ENCODE results near the gene GEN1.

GEN1 gene

DNA sequence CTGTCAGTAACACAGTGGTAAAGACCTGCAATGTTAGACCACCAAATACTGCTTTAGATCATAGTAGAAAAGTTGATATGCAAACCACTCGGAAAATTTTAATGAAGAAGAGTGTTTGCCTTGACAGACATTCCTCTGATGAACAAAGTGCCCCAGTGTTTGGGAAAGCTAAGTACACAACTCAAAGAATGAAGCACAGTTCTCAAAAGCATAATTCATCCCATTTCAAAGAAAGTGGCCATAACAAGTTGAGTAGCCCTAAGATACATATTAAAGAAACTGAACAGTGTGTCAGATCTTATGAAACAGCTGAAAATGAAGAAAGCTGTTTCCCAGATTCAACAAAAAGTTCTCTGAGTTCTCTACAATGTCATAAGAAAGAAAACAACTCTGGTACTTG is 27.5 kb downstream of the GEN1 start:
- DNase-seq (ENCODE audit: low read depth) = no peak
- H3K4me3 ChIP-seq (replicated peaks; ENCODE audit: low read depth, low read length) = no peak overlapping the region
- TF ChIP-seq, protein P1, sequence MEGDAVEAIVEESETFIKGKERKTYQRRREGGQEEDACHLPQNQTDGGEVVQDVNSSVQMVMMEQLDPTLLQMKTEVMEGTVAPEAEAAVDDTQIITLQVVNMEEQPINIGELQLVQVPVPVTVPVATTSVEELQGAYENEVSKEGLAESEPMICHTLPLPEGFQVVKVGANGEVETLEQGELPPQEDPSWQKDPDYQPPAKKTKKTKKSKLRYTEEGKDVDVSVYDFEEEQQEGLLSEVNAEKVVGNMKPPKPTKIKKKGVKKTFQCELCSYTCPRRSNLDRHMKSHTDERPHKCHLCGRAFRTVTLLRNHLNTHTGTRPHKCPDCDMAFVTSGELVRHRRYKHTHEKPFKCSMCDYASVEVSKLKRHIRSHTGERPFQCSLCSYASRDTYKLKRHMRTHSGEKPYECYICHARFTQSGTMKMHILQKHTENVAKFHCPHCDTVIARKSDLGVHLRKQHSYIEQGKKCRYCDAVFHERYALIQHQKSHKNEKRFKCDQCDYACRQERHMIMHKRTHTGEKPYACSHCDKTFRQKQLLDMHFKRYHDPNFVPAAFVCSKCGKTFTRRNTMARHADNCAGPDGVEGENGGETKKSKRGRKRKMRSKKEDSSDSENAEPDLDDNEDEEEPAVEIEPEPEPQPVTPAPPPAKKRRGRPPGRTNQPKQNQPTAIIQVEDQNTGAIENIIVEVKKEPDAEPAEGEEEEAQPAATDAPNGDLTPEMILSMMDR (IDR thresholded peaks at IDR 0.05; ENCODE audit: low read length, missing control alignments) = no peak

DNA sequence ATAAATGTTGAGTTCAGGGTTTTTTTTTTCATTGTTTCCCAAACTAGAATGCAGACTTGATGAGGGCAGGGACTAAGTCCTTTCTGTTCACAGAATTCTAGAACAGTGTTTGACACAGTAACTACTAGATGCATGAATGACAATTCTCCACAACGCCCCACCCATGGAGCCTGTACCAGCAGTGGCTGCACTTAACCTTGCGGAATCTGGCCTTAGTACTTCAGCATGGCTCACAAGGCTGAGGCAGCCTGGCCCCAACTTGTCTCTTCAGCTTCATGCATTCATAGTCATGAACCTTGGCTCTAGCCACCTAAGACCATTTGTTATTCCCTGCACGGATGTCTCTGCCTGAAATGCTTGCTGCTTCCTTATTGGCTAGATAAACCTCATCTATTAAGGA is 32.8 kb downstream of the GEN1 start:
- H3K4me3 ChIP-seq (replicated peaks; ENCODE audit: low read depth, low read length) = no peak overlapping the region
- no peak for DNase-seq (ENCODE audit: low read depth)
- TF ChIP-seq, protein P1 (IDR thresholded peaks at IDR 0.05; ENCODE audit: low read length, missing control alignments) = no peak

DNA sequence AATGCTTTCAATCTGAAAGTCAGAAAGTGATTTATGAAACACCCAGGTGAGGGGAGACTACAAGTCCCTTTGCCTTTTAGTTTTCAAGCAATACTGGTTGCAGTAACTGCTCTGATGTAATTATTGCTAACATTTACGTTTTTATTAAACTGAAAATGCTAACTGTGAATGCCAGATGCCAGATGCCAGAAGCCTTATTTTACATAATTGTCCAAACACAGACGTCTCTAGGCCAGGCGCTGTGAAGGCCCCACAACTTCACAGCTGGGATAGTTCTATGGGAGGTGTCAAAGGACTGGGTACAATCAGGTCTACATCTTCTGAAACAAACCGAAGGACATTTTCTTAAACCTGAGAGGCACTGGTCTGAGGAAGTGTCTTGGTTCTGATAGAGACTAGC is 34.8 kb downstream of the GEN1 start:
- DNase-seq (ENCODE audit: low read depth) = no peak
- no peak overlapping the region for H3K4me3 ChIP-seq (replicated peaks; ENCODE audit: low read depth, low read length)
- TF ChIP-seq, protein P1 (IDR thresholded peaks at IDR 0.05; ENCODE audit: low read length, missing control alignments) = no peak

DNA sequence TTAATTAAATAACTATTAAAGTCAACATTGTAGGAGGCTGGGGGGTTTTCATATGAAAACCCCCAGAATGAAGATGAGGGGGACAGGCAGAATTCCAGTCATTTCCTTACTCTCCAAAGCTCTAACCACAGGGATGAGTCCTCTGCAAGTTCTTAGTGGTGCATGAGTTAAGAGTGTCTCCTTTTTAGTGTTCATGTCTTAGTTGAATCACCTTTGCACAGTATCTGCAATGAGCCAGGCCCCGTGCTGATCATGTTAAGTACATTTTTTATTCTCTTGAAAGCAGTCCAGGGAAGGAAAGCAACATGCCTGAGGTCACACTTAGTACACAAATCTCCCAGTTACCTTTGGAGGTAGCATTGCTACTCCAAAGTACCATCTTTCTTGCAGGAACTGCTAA is 36.6 kb downstream of the GEN1 start:
- no peak overlapping the region for H3K4me3 ChIP-seq (replicated peaks; ENCODE audit: low read depth, low read length)
- DNase-seq (ENCODE audit: low read depth) = no peak
- TF ChIP-seq, protein P1 (IDR thresholded peaks at IDR 0.05; ENCODE audit: low read length, missing control alignments) = no peak

DNA sequence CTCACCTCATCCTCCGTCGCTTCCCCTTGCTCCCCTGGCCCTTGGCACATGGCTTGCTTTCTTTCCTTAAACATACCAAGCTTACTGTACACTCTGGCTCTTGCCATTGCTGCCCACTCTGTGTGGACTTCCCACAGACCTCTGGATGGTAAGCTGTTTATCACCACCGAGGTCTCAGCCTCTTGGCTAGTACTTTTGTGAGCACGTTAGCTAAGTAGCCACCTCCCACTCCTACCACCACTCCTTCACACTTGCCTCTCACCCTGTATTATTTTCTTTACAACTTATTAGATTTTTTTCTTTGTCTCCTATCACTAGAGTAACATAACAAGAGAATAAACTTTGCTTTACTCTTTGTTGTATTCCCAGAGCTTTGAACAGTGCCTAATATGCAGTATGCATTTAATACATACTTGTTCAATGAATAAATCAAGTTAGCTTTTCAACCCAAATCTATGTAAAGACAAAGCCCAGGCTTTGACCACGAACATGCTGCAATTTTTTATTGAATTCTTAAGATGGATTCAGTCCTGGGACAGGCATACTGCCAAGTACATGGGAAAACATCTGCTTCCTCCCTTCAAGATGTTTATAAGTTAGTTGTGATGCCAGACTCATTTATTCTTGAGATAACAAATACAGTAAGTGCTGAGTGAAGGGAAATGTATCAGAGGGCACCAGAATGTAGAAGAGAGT is 37.3 kb downstream of the GEN1 start:
- H3K4me3 ChIP-seq (replicated peaks; ENCODE audit: low read depth, low read length) = no peak overlapping the region
- TF ChIP-seq, protein P1 (IDR thresholded peaks at IDR 0.05; ENCODE audit: low read length, missing control alignments) = no peak
- DNase-seq (ENCODE audit: low read depth) = peak; percentile 84

DNA sequence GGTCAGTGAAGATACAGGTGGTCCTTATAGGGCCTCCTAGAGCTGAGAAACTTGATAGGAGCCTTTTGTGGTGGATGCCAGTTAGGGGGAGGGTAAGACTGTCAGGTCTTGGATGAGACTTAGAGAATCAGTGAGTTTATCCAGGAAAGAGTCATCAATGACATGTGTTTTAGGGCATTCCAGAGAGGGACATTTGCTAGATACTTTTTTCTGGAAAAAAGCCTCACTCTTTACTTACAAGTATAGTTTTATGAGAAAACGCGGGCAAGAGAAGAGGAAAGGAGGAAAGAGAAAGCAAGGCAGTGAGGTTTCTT is 37.8 kb downstream of the GEN1 start:
- TF ChIP-seq, protein P1 (IDR thresholded peaks at IDR 0.05; ENCODE audit: low read length, missing control alignments) = no peak
- no peak overlapping the region for H3K4me3 ChIP-seq (replicated peaks; ENCODE audit: low read depth, low read length)
- DNase-seq (ENCODE audit: low read depth) = no peak

DNA sequence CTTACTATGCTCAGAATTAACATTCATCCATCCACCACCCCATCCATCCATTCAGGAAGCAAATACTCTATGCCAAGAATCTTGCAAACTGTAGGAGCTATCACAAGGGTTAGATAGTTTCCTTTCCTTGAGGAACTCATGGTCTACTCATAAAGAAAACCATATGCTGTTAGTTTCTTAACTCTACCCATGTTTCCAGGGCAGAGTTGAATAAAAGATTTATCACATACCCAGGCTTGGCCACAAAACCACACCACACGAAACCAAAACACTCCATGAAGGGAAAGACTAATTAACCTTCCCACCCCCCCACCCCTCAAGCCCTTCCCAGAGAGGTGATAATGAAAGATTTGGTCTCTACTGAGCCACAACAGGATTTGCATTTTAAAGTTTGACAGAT is 38.6 kb downstream of the GEN1 start:
- DNase-seq (ENCODE audit: low read depth) = no peak
- H3K4me3 ChIP-seq (replicated peaks; ENCODE audit: low read depth, low read length) = no peak overlapping the region
- TF ChIP-seq, protein P1 (IDR thresholded peaks at IDR 0.05; ENCODE audit: low read length, missing control alignments) = no peak

Data from fibroblast of pulmonary artery (primary cell).